ENCODE results near the gene HPS4. TPM values are rescaled to one million over a fixed set of nuclear protein-coding genes. Genes with fewer than 3 reads are reported as not detected.

The HPS4 gene
- total RNA-seq, 4 donors from 2014 or later: 7.0 to 13.9 (median 10.5) TPM

DNA sequence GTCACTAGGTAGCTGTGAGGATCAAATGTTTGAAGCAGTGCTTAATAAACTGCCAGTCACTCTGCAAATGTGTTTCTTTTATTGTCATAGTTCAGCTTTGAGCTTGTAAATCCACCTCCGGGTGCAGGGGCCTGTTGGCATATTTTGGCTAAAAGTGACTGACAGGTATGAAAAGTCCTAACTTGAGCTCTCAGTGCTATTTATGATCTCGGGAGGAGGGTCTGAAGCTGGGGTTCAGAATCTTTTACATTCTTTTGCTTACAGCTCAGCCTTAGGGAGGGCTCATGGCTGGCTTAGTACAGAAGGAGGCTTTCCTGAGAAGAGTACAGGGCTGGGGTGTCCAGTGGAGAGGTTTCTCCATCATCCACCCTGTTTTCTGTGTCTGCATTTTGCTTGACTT lies 53.0 kb downstream of the HPS4 start:
- H3K9me3 ChIP-seq: no peaks in the 10 kb centered on the region
- H3K36me3 ChIP-seq: no peaks in the 10 kb centered on the region
- in situ Hi-C loops (cut with MboI; ENCODE audit: low sequenced_read_pairs in 4 of 4): no loop called here
- TF ChIP-seq POLR2A (IDR thresholded peaks at IDR 0.05): no peak
- TF ChIP-seq, protein P1, sequence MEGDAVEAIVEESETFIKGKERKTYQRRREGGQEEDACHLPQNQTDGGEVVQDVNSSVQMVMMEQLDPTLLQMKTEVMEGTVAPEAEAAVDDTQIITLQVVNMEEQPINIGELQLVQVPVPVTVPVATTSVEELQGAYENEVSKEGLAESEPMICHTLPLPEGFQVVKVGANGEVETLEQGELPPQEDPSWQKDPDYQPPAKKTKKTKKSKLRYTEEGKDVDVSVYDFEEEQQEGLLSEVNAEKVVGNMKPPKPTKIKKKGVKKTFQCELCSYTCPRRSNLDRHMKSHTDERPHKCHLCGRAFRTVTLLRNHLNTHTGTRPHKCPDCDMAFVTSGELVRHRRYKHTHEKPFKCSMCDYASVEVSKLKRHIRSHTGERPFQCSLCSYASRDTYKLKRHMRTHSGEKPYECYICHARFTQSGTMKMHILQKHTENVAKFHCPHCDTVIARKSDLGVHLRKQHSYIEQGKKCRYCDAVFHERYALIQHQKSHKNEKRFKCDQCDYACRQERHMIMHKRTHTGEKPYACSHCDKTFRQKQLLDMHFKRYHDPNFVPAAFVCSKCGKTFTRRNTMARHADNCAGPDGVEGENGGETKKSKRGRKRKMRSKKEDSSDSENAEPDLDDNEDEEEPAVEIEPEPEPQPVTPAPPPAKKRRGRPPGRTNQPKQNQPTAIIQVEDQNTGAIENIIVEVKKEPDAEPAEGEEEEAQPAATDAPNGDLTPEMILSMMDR (IDR thresholded peaks at IDR 0.05 in 4 of 5, conservative IDR thresholded peaks at IDR 0.05 in 1 of 5): no peak
- intact Hi-C loops (cut with DNase I; ENCODE audit: low total_unique reads): no loop called here
- DNase-seq (no peak), ATAC-seq (no peak)
- no peak overlapping the region for H3K27ac ChIP-seq
- H3K4me3 ChIP-seq: no peak overlapping the region
- peaks cover 25 to 35% (median 31%) of the 10 kb centered on the region in 3 donors for H3K27me3 ChIP-seq
- peaks cover 3% of the 10 kb centered on the region in 2 donors for H3K4me1 ChIP-seq

DNA sequence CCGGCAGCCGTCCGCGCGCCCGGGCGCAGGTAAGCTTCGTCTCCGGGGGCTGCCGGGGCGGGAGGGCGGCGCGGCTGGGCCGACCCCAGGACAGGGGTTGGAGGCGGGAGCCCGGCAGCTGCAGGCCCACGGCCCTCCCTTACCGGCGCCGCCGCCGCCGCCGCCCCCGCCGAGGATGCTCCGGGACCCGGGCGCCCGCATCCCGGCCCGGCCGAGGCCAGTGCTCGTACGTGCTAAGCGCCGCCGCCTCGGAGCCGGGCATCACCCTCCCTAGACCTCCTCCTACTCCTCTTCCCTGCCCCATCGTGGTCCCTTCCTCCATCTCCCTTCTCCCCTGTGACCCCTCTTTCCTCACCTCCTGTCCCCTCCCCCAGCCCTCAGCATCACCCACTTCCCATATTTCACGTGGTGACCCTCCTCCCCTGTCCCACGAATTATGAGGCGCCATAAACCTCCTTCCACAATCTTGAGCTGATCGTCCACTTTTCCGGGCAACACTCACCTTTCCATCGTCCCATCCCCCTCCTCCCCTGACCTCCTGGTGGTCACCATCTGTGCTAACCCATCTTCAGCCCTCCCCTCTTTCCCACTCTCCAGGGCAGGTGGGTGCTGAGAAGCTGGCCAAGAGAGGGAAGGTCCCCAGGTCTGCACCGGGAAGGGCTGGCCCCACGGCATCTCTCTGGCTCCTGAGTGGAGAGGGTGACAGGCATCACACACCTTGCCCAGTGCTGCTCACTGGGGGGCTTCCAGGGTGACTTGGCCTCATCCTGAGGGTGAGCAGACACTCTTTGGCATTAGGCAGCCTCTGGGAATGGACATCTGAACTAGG lies 53.9 kb downstream of the HPS4 start:
- intact Hi-C loops (cut with DNase I; ENCODE audit: low total_unique reads) (no loop called here), in situ Hi-C loops (cut with MboI; ENCODE audit: low sequenced_read_pairs in 4 of 4) (no loop called here)
- Histone ChIP-seq H3K36me3 (no peaks in the 10 kb centered on the region), H3K27me3 (peaks cover 25 to 31% (median 30%) of the 10 kb centered on the region in 3 donors), H3K27ac (no peak overlapping the region), H3K9me3 (no peaks in the 10 kb centered on the region), H3K4me3 (peak overlapping the region in 3 of 4 donors; percentile 34 to 41 (median 40)), H3K4me1 (peaks cover 3% of the 10 kb centered on the region in 2 donors)
- ATAC-seq (peak in 1 of 2 donors; percentile 14), DNase-seq (no peak)
- no peak for TF ChIP-seq POLR2A (IDR thresholded peaks at IDR 0.05)
- TF ChIP-seq, protein P1 (IDR thresholded peaks at IDR 0.05 in 4 of 5, conservative IDR thresholded peaks at IDR 0.05 in 1 of 5): no peak

GRCh38 chr22:26428515-26429457 lies 54.8 kb downstream of the HPS4 start, which contains the start of gene ASPHD2:
Gene ASPHD2, plus strand, starts transcription at chr22:26429260. Its CDS starts 4,356 bp downstream, at chr22:26433616.
- in situ Hi-C loops (cut with MboI; ENCODE audit: low sequenced_read_pairs in 4 of 4) (no loop called here), intact Hi-C loops (cut with DNase I; ENCODE audit: low total_unique reads) (no loop called here)
- ATAC-seq: peak; percentile 53 to 59

GRCh38 chr22:26426924-26427323 lies 56.7 kb downstream of the HPS4 start:
- peaks cover 3% of the 10 kb centered on the region in 2 donors for H3K4me1 ChIP-seq
- ATAC-seq (no peak), DNase-seq (no peak)
- no peak overlapping the region for H3K4me3 ChIP-seq
- TF ChIP-seq, protein P1 (IDR thresholded peaks at IDR 0.05 in 4 of 5, conservative IDR thresholded peaks at IDR 0.05 in 1 of 5): no peak
- no peak for TF ChIP-seq POLR2A (IDR thresholded peaks at IDR 0.05)
- in situ Hi-C loops (cut with MboI; ENCODE audit: low sequenced_read_pairs in 4 of 4): no loop called here
- H3K27ac ChIP-seq: no peak overlapping the region
- H3K27me3 ChIP-seq: peaks cover 16 to 28% (median 19%) of the 10 kb centered on the region in 3 donors
- no peaks in the 10 kb centered on the region for H3K9me3 ChIP-seq
- no peaks in the 10 kb centered on the region for H3K36me3 ChIP-seq
- intact Hi-C loops (cut with DNase I; ENCODE audit: low total_unique reads): no loop called here

More at GRCh38 chr22:26428515-26429457, 54.8 kb downstream of the HPS4 start, which contains the start of gene ASPHD2:
- Histone ChIP-seq H3K27me3 (peaks cover 25 to 31% (median 30%) of the 10 kb centered on the region in 3 donors), H3K36me3 (no peaks in the 10 kb centered on the region), H3K9me3 (no peaks in the 10 kb centered on the region), H3K4me3 (peak within 1 kb of the TSS; percentile 42 to 57 (median 50)), H3K27ac (peak within 1 kb of the TSS in 1 of 4 donors; percentile 35), H3K4me1 (peaks cover 3% of the 10 kb centered on the region in 2 donors)
- peak in 1 of 2 donors; percentile 16 for TF ChIP-seq POLR2A (IDR thresholded peaks at IDR 0.05)
- TF ChIP-seq, protein P1 (IDR thresholded peaks at IDR 0.05 in 4 of 5, conservative IDR thresholded peaks at IDR 0.05 in 1 of 5): no peak
- DNase-seq: peak in 1 of 2 donors; percentile 23
